ENCODE measurements around the gene ANKRD16.

ANKRD16 gene

GRCh38 chr10:5818894-5819293 is 70.8 kb downstream of the ANKRD16 start:
- H3K4me3 ChIP-seq (ENCODE audit: low read depth, low read length) = no peak overlapping the region
- no peaks in the 10 kb centered on the region for H3K9me3 ChIP-seq (ENCODE audit: control insufficient read depth, low read length)
- H3K9ac ChIP-seq = no peak overlapping the region
- peaks cover 8% of the 10 kb centered on the region for H3K4me1 ChIP-seq
- TF ChIP-seq, protein P1, sequence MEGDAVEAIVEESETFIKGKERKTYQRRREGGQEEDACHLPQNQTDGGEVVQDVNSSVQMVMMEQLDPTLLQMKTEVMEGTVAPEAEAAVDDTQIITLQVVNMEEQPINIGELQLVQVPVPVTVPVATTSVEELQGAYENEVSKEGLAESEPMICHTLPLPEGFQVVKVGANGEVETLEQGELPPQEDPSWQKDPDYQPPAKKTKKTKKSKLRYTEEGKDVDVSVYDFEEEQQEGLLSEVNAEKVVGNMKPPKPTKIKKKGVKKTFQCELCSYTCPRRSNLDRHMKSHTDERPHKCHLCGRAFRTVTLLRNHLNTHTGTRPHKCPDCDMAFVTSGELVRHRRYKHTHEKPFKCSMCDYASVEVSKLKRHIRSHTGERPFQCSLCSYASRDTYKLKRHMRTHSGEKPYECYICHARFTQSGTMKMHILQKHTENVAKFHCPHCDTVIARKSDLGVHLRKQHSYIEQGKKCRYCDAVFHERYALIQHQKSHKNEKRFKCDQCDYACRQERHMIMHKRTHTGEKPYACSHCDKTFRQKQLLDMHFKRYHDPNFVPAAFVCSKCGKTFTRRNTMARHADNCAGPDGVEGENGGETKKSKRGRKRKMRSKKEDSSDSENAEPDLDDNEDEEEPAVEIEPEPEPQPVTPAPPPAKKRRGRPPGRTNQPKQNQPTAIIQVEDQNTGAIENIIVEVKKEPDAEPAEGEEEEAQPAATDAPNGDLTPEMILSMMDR (IDR thresholded peaks at IDR 0.05) = no peak
- H3K27ac ChIP-seq = no peak overlapping the region
- no peak overlapping the region for H3K4me2 ChIP-seq (ENCODE audit: low read length)
- no peak overlapping the region for H2AFZ ChIP-seq
- H3K36me3 ChIP-seq (ENCODE audit: control insufficient read depth, insufficient read depth, low read length) = no peaks in the 10 kb centered on the region
- H3K79me2 ChIP-seq = peaks cover 2% of the 10 kb centered on the region
- H3K27me3 ChIP-seq (ENCODE audit: control insufficient read depth, insufficient read depth, low read length) = no peaks in the 10 kb centered on the region

- Histone ChIP-seq H3K36me3 (ENCODE audit: control insufficient read depth, insufficient read depth, low read length) (no peaks in the 10 kb centered on the region), H3K9ac (no peak overlapping the region), H3K9me3 (ENCODE audit: control insufficient read depth, low read length) (no peaks in the 10 kb centered on the region), H3K79me2 (peaks cover 4% of the 10 kb centered on the region), H3K4me2 (ENCODE audit: low read length) (no peak overlapping the region), H3K27ac (no peak overlapping the region), H3K27me3 (ENCODE audit: control insufficient read depth, insufficient read depth, low read length) (no peaks in the 10 kb centered on the region), H3K4me1 (peaks cover 8% of the 10 kb centered on the region), H2AFZ (no peak overlapping the region), H3K4me3 (ENCODE audit: low read depth, low read length) (no peak overlapping the region)
- TF ChIP-seq, protein P1 (IDR thresholded peaks at IDR 0.05) = no peak
Measured at GRCh38 chr10:5818048-5818331, 71.7 kb downstream of the ANKRD16 start.

DNA sequence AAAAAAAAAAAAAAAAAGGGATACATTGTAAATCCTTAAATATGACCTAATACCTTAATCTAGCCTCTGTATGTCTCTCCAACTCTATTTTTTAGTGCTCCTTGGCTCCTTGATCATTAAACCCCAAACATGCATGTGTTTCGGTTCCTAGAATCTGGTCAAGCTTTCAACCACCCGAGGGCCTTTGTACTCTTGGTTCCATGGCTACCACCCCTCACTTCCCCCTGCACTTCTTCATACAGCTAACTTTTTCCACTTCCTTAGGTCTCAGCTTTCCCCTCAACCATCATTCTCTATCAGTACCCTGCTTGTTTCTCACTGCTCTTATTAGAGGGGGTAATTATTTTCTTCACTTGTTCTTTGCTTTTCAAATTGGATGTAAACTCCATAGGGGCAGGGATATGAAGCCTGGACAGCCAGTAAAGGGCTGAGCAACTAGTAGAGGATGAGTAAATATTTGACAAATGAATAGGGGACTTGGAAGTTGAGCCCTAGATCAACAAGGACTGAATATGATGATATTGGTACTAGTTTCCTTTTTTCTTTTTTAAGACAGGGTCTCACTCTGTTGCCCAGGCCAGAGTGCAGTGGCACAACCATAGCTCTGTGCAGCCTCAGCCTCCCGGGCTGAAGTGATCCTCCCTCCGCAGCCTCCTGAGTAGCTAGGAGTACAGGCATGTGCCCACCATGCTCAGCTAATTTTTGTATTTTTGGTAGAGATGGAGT is 72.2 kb downstream of the ANKRD16 start:
- Histone ChIP-seq H3K4me3 (ENCODE audit: low read depth, low read length) (no peak overlapping the region), H3K9ac (no peak overlapping the region), H3K4me2 (ENCODE audit: low read length) (no peak overlapping the region), H2AFZ (no peak overlapping the region), H3K27ac (no peak overlapping the region), H3K36me3 (ENCODE audit: control insufficient read depth, insufficient read depth, low read length) (no peaks in the 10 kb centered on the region), H3K79me2 (peaks cover 6% of the 10 kb centered on the region), H3K4me1 (peaks cover 8% of the 10 kb centered on the region), H3K27me3 (ENCODE audit: control insufficient read depth, insufficient read depth, low read length) (no peaks in the 10 kb centered on the region), H3K9me3 (ENCODE audit: control insufficient read depth, low read length) (no peaks in the 10 kb centered on the region)
- TF ChIP-seq, protein P1 (IDR thresholded peaks at IDR 0.05) = no peak

DNA sequence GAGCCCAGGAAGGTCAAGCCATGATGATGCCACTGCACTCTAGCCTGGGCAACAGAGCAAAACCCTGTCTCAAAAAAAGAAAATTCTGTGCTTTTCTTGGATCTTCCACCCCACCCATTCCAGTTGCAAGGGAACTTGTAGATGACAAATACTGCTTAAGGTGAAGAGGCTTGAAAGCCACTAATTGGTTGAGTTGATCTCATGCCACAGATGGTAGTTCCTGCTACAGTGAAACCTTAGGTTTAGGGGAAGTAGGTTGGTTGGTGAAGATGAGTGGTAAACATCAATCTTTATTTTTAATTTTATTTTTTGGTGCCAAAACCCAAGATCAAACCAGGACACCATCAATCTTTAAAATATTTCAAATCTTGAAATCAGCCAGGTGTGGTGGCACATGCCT is 73.5 kb downstream of the ANKRD16 start:
- H3K27me3 ChIP-seq (ENCODE audit: control insufficient read depth, insufficient read depth, low read length) = no peaks in the 10 kb centered on the region
- H2AFZ ChIP-seq = no peak overlapping the region
- TF ChIP-seq, protein P1 (IDR thresholded peaks at IDR 0.05) = no peak
- peaks cover 8% of the 10 kb centered on the region for H3K4me1 ChIP-seq
- no peaks in the 10 kb centered on the region for H3K9me3 ChIP-seq (ENCODE audit: control insufficient read depth, low read length)
- H3K4me2 ChIP-seq (ENCODE audit: low read length) = no peak overlapping the region
- no peak overlapping the region for H3K9ac ChIP-seq
- no peak overlapping the region for H3K4me3 ChIP-seq (ENCODE audit: low read depth, low read length)
- no peaks in the 10 kb centered on the region for H3K36me3 ChIP-seq (ENCODE audit: control insufficient read depth, insufficient read depth, low read length)
- no peak overlapping the region for H3K27ac ChIP-seq
- peaks cover 6% of the 10 kb centered on the region for H3K79me2 ChIP-seq

Data from parathyroid adenoma (tissue), 2 donors.